Measurements from ENCODE around the gene CNTN5.

The CNTN5 gene

GRCh38 chr11:99020352-99021225, at the start of gene CNTN5:
Gene CNTN5 (plus strand): TSS chr11:99020949.
- H3K27ac ChIP-seq (ENCODE audit: extremely low read depth, low read depth, low read length), result no peak within 1 kb of the TSS
- POLR2A ChIA-PET, result no interaction called here
- TF ChIP-seq ZNF146 (tag by site-specific recombination; IDR thresholded peaks at IDR 0.05) (no peak), SP2 (tag by site-specific recombination; IDR thresholded peaks at IDR 0.05) (0 out of 2 replicates have a peak, but pooled peaks have one; percentile 6), ZBTB20 (tag by site-specific recombination; IDR thresholded peaks at IDR 0.05) (peak; percentile 46), SP3 (tag by site-specific recombination; IDR thresholded peaks at IDR 0.05) (0 out of 2 replicates have a peak, but pooled peaks have one; percentile 15), KLF1 (tag by site-specific recombination; IDR thresholded peaks at IDR 0.05) (no peak)
- H3K4me1 ChIP-seq (ENCODE audit: control insufficient read depth, insufficient read depth, low read length), result no peaks in the 10 kb centered on the region
- peak within 1 kb of the TSS; percentile 52 for H3K4me3 ChIP-seq (ENCODE audit: low read depth, low read length)
- CTCF ChIA-PET, result no interaction called here
- no peaks in the 10 kb centered on the region for H3K36me3 ChIP-seq (ENCODE audit: control insufficient read depth in 2 of 2, insufficient read depth in 1 of 2, low read length in 2 of 2)
- H3K9me3 ChIP-seq (ENCODE audit: control insufficient read depth, insufficient read depth, low read depth, low read length), result no peaks in the 10 kb centered on the region

- Histone ChIP-seq H3K4me1 (ENCODE audit: control insufficient read depth, insufficient read depth, low read length) (no peaks in the 10 kb centered on the region), H3K4me3 (ENCODE audit: low read depth, low read length) (no peak overlapping the region), H3K27ac (ENCODE audit: extremely low read depth, low read depth, low read length) (no peak overlapping the region), H3K9me3 (ENCODE audit: control insufficient read depth, insufficient read depth, low read depth, low read length) (no peaks in the 10 kb centered on the region), H3K36me3 (ENCODE audit: control insufficient read depth in 2 of 2, insufficient read depth in 1 of 2, low read length in 2 of 2) (no peaks in the 10 kb centered on the region)
- POLR2A ChIA-PET, result no interaction called here
- TF ChIP-seq ZNF558 (tag by site-specific recombination; IDR thresholded peaks at IDR 0.05), result no peak
- no peak for TF ChIP-seq ZIC2 (tag by site-specific recombination; IDR thresholded peaks at IDR 0.05)
- no peak for TF ChIP-seq ZNF585B (tag by site-specific recombination; IDR thresholded peaks at IDR 0.05)
- TF ChIP-seq ZNF138 (tag by site-specific recombination; IDR thresholded peaks at IDR 0.05; ENCODE audit: borderline replicate concordance), result no peak
- no peak for TF ChIP-seq ZNF211 (tag by site-specific recombination; IDR thresholded peaks at IDR 0.05; ENCODE audit: low read depth)
- no peak for TF ChIP-seq ZNF184 (tag by site-specific recombination; IDR thresholded peaks at IDR 0.05)
- CTCF ChIA-PET, result no interaction called here
Observed at GRCh38 chr11:98979205-98979604, 41.5 kb upstream of the CNTN5 start.

GRCh38 chr11:99015634-99016454, 4.9 kb upstream of the CNTN5 start:
- ChIA-PET POLR2A (no interaction called here), CTCF (interaction anchor here (0.5 to 4.3 kb wide), 17 partner anchors 9 to 1843 kb away, joined by 3 to 16 read pairs (median 3); no protein-coding TSS in a partner anchor)
- no peaks in the 10 kb centered on the region for H3K36me3 ChIP-seq (ENCODE audit: control insufficient read depth in 2 of 2, insufficient read depth in 1 of 2, low read length in 2 of 2)
- no peak overlapping the region for H3K4me3 ChIP-seq (ENCODE audit: low read depth, low read length)
- peak; percentile 78 for TF ChIP-seq ZNF654 (tag by site-specific recombination; IDR thresholded peaks at IDR 0.05; ENCODE audit: low read depth)
- peak; percentile 26; the same call in 1 of the 2 replicates for TF ChIP-seq CTCF (tag by site-specific recombination; IDR thresholded peaks at IDR 0.05)
- TF ChIP-seq MEIS1 (CRISPR knock-in tag; IDR thresholded peaks at IDR 0.05; ENCODE audit: borderline replicate concordance), result no peak
- TF ChIP-seq ZNF138 (tag by site-specific recombination; IDR thresholded peaks at IDR 0.05; ENCODE audit: borderline replicate concordance), result no peak
- H3K9me3 ChIP-seq (ENCODE audit: control insufficient read depth, insufficient read depth, low read depth, low read length), result no peaks in the 10 kb centered on the region
- no peak overlapping the region for H3K27ac ChIP-seq (ENCODE audit: extremely low read depth, low read depth, low read length)
- H3K4me1 ChIP-seq (ENCODE audit: control insufficient read depth, insufficient read depth, low read length), result no peaks in the 10 kb centered on the region

GRCh38 chr11:99019696-99020095, 1.1 kb upstream of the CNTN5 start:
- ChIA-PET POLR2A (no interaction called here), CTCF (no interaction called here)
- Histone ChIP-seq H3K4me1 (ENCODE audit: control insufficient read depth, insufficient read depth, low read length) (no peaks in the 10 kb centered on the region), H3K27ac (ENCODE audit: extremely low read depth, low read depth, low read length) (no peak overlapping the region), H3K36me3 (ENCODE audit: control insufficient read depth in 2 of 2, insufficient read depth in 1 of 2, low read length in 2 of 2) (no peaks in the 10 kb centered on the region), H3K9me3 (ENCODE audit: control insufficient read depth, insufficient read depth, low read depth, low read length) (no peaks in the 10 kb centered on the region), H3K4me3 (ENCODE audit: low read depth, low read length) (no peak overlapping the region)
- TF ChIP-seq ZFP41 (tag by site-specific recombination; IDR thresholded peaks at IDR 0.05; ENCODE audit: borderline replicate concordance) (no peak), ZNF138 (tag by site-specific recombination; IDR thresholded peaks at IDR 0.05; ENCODE audit: borderline replicate concordance) (no peak), GLI2 (tag by site-specific recombination; IDR thresholded peaks at IDR 0.05; ENCODE audit: borderline replicate concordance, low read depth) (no peak), TSHZ1 (tag by site-specific recombination; IDR thresholded peaks at IDR 0.05; ENCODE audit: borderline replicate concordance) (no peak), ZSCAN30 (tag by site-specific recombination; IDR thresholded peaks at IDR 0.05) (no peak), ZNF548 (tag by site-specific recombination; IDR thresholded peaks at IDR 0.05) (no peak)

Measured in HEK293 (cell line).